GM19193 (cell line): ENCODE data around the gene LPCAT1.

Source experiments
- POLR2A ChIP-seq: IDR thresholded peaks from 4 replicates; pipeline ENCODE4 v1.6.1; 2011; ENCODE audit not compliant: insufficient read depth, insufficient read length; ENCODE audit errors: extremely low read depth

Gene LPCAT1

DNA sequence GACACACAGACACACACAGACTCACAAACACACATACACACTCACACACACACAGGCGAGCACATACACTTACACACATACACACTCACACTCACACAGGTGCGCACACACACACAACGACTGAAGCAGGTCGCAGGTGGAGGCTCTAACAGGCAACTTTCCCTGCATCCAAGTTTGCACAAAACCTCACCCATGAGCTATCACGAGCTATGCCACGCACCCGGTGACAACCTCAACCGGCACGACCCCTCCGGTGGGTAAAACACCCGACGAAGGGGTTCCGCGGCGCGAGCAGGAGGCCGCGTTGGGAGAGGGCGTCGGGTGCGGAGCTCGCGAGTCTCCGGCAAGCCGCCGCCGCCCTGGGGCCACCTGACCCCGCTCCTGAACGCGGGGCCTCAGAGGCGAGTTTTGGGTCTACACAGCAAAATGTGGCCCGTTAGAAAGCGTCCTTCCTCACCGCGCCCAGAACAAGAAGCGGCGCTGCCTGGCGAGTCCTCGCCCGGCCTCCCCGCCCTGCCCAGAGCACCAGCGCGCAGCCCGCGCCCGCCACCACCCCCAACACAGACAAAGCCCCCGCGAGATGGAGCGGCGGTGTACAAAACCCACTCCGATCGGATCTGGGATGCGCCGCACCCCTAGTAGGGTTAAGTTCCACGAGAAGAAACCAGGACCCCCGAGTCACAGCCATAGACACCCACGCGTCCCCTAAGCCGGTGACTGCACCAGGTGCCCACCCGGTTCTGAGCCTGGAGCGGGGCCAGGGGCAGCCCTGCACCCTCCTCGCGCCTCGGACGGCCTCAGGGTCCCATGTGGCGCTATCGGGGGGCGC, 79.2 kb downstream of the LPCAT1 start:
- TF ChIP-seq POLR2A: no peak

DNA sequence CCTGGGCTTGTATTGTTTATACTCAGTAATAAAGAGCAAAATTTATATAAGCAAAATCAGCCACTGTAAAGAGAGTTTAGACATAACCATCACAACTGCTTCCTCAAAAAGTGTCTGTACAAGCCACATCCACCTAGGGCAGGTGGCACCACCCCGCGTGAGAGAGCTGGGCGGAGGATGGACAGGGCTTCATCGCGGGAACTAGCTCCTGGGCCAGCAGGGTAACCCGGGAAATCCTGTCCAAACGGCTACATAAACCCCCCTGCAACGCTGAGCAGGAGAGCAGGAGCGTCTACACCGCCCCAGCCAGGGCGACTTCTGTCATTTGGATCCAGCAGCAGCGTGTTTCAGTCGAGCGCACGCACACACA, 79.8 kb downstream of the LPCAT1 start:
- TF ChIP-seq POLR2A: no peak

DNA sequence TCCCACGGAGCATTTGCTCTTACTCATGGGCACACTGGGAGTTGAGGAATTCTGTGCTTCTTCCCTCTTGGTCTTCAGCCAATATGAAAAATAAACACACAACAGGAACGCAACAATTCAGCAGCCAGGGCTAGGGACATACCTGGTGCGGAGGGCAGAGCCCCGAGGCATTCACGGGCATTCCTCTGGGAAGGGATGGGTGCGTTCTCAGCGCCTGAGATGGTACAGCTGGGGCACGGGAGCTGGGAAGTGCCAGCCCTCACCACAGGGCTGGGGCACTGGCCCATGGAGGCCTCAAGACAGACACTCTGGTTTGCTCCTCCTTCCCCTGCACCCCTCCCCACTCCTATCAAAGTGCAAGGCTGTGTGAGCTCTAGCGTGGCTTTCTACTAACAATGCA, 80.6 kb downstream of the LPCAT1 start:
- TF ChIP-seq POLR2A: no peak

DNA sequence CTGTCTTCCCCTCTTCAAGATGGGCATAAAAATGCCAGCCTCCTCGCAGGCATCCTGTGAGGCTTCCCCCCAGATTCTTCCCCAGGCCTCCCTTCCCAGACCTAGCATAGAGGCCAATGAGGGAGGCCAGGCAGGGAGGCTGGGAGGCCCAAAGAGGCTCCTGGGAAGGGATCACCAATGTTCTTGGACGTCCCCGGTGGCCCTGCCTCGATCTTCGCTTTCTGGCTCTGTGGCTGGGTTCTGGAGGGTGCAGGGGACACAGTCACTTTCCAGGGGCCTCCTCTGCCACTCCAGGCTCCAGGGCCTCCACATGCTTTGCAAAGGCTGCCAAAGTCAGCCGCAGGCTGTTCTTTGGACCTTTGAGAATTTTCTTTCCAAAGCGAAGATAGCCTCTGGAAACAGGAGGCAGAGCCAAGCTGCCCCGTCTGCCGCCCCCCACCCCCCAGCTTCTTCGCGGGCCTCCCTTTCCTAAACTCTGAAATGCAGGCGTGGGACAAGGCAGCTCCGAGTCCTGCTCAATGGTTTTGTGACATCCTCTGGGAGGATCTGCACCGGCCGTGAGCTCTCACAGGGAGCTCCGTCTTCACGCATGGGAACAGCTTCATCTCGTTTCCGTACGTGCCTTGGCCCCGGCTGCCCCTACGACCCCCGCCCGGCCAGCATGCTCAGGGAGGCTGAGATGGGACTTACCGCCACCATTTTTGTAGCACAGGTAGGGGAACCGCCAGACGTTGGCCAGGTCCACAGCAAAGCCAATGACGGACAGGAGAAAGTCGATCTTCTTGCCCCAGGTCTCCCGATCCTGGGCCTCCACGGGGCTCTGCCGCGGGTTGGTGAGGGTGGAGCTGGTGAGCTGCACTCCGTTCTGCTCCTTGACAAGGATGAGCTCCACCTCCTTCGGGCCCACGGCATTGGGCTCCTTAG, 81.3 kb downstream of the LPCAT1 start:
- TF ChIP-seq POLR2A: no peak

DNA sequence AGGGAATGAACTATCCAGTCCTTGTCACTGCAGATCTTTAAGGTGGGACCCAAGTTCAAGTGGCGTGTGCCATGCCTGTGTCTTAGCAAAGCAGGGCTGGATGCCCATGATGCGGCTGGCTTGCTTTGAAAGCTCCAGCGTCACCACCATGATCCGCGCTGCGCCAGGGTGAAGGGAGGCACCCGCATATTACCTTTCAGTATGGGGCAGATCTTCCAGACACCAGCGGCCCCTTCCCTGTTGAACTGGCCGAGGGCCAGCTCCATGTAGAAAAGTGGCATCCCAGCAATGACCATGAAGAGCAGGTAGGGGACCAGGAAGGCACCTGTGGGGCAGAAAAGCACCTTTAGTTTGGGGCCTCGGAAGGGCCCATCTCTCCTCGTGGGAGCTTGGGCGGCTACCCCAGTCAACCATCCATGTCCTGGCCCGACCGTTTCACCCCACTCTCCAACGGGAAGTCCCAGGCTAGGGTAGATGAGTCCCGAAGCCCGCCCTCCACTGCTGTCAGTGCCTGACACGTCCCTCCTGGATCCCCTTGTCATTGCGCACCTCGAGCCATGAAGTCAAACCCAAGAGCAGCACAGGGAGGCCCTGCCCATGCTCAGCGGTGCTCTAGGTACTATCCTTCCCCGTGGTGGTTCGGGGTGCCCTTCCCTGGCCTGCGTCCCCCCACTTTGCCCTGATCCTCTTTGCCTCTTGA, 82.4 kb downstream of the LPCAT1 start:
- no peak for TF ChIP-seq POLR2A

DNA sequence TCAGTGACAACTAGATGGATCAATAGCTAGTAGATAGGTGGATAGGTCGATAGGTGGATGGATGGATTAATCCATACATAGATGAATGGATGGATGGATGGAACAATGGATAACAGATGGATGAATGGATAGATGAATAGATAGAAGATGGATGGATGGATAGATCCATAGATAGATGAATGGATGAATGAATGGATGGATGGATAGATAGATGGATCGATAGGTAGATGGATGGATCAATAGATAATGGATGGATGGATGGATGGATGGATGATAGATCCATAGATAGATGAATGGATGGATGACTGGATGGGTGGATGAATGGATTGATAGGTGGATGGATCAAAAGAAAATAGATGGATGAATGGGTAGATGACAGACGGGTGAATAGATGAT, 83.7 kb downstream of the LPCAT1 start:
- no peak for TF ChIP-seq POLR2A

DNA sequence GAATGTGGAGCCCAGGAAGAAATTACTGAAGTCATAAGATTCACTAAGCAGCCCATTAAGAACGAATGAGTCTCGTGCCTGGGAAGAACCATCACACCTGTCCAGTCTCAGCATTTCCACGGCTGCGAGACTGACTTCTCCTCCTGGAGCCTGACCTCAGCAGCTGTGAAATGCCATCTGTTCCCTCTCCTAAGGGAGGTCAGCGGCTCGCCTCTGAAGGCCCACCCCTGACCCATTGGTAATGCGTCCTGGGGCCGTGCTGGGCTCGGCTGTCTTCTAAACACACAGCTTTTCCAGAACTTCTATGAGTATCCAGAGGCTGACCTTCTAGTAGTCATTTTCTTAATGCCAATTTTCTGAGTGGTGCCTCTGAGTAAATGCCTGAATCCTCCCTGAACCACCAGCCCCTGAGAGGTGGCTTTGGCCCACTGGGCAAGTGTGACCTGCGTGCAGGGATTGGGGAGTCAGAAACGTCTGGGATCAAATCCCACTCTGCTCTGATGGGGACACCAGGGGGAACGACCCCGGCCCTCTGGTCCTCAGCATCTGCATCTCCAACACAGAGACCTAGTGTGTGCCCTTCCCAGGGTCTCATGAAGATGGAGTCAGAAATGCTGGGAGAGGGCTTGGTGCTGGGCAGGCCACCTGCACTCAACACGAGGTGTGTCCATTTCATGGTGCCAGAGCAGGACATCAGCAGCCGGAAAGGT, 84.2 kb downstream of the LPCAT1 start:
- no peak for TF ChIP-seq POLR2A

DNA sequence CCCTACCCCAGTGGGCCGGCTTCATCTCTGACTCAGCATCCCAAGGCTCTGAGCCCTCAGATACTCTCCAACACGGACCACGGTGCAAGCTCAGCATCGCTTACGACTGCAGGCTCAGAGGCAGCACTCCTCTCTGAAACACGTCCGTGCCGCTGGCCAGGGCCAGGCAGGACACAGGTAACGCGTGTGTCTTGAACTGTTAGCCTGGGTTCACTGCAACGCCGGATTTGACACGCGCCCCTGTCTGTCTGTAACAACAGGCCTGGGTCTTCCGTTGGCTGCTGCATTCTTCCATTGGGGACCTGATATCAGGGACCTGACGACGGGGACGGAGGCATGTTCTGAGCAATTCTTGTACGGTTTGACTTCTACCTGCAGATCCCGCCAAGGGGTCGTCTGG, 84.9 kb downstream of the LPCAT1 start:
- TF ChIP-seq POLR2A: no peak

DNA sequence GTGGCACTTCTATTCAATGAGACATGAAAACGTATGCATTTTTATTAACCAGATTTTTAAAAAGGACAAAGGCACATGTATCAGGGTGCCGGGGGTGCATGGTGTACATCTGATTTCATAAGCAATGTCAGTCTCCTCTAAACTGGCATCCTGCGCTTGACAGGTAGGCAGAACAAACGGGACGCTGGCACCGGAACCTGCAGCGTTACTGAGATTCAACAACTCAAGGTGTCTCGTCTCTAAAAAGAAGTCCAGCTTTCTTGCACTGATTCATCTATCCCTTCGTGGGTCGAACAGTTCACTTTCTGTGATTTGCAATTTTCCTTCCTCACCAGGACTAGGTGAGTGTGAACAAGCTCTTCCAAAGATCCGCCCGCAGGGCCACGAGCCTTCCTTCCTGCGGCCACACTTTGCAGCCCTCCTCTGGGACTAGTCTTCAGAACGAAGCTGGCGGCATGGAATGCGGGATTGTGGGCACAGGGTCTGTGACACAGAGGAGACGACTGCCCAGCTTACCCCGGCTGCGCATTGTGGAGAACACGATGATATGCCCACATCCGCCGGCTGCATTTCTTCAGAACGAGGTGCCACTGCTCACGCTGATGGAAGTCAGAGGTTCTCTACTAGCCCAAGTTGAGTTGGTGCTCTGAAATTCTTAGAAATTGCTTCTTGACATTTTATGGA, 85.7 kb downstream of the LPCAT1 start:
- no peak for TF ChIP-seq POLR2A

DNA sequence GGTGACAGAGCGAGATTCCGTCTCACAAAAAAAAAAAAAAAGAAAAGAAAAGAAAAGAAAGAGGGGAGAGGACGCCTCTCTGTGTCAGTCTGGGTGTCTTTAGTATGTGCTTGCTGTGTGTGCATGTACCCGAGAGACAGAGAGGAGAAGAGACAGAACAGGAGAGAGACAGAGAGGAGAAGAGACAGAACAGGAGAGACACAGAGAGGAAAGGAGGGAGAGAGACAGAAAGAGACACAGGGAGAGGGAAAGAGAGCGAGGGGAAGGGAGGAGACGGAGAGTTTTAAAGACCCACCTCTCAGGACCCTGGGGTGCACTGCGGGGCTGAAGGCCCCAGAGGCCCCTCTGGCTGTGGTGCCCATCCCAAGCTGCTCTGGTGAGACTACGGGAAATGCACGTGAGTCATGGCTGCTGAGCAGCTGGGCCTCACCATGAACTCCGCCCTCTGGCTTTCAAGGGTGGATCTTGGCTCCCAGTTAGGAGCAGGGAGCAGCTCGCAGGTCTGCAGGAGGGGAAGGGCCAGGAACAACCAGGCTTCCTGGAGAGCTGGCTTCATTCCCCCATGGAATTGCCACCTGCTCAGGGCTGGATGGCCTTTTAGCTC, 86.4 kb downstream of the LPCAT1 start:
- TF ChIP-seq POLR2A: no peak

DNA sequence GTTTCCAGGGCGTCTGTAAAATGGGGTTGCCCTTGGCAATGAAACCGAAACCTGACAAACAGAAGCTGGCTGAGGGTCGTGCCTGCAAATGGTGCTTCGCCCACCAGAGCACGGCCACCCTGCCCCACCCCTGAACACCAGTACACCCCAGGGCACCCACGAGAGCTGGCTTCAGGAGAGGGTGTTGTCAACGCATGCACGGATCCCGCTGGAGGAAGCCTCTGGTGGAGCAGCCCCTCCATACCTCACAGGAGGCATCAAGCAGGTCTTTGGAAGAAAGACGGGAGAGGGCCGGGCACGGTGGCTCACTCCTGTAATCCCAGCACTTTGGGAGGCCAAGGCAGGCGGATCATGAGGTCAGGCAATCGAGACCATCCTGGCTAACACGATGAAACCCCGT, 87.1 kb downstream of the LPCAT1 start:
- no peak for TF ChIP-seq POLR2A

DNA sequence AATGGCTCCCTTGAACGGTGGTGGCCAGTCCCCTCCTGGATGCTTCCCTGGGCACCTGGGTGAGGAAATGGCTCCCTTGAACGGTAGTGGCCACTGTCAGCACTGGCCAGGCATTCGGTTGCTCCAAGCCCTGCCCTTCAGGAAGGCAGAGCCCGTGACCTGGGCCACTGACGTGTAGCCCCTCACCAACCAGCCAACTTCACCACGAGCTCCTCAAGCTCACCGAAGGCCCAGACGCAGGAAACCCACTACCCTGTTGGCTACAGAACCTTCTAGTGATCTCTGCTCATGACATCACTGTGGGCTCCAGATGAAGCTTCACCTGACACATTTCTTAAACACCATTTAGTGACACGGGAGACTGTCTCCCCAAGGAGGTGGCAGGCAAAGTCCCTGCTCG, 87.7 kb downstream of the LPCAT1 start:
- no peak for TF ChIP-seq POLR2A

DNA sequence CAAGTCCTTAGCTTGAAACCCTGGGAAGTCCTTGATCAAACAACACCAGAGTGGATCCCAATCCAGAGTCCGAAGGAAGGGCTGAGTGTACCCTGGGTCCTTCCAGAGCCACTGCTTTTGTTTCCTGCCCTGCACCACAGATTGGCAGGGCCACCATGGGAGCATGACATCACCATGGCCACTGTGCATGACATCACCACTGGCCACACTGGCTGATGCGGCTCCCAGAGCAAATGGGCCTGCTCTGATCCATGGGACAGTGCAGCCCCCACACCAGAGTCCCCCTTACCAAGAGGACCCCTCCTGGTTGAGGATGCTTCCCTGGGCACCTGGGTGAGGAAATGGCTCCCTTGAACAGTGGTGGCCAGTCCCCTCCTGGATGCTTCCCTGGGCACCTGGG, 88.4 kb downstream of the LPCAT1 start:
- no peak for TF ChIP-seq POLR2A

DNA sequence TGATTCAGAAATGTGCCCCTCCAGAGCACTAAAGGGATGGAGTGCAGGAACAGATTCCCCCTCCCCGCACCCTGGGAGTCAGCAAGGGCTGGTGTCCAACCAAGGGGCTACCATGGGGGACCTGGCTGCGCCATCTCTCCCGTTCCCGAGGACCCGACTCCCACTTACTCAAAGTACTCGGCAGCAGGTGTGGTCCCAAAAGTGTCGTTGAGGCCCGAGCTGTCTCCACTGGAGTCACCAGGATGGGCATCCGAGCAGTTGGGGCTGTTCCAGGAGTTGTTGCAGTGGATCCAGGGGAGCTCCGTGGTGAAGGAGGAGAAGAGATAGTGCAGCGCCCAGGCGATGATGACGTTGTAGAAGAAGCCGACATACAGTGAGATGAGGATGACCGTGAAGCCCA, 91.5 kb downstream of the LPCAT1 start:
- TF ChIP-seq POLR2A: no peak
